PFSK-1 (cell line): ENCODE measurements around the gene IKZF2.

ENCODE experiments used
- POLR2AphosphoS5 ChIP-seq: IDR thresholded peaks from 2 replicates; pipeline ENCODE4 v1.6.1; 2012; ENCODE audit warnings: low read depth, mild to moderate bottlenecking, control low read depth, low read length, moderate library complexity
- TAF1 ChIP-seq: IDR thresholded peaks from 2 replicates; pipeline ENCODE4 v1.6.1; 2012; ENCODE audit warnings: low read length, control low read depth, borderline replicate concordance; ENCODE audit not compliant: insufficient read depth

GRCh38 chr2:213016984-213017351 is 134.4 kb downstream of the IKZF2 start:
- TF ChIP-seq POLR2AphosphoS5 (no peak), TAF1 (no peak)
